NCI-H460 (cell line): Measurements from ENCODE around the gene KRTAP20-1. TPM values are rescaled to one million over a fixed set of nuclear protein-coding genes. Genes with fewer than 3 reads are reported as not detected.

Source experiments
- DNase-seq: peaks from one replicate; pipeline ENCODE4 v3.0.0-alpha.2; 2016; ENCODE audit warnings: low read depth; ENCODE audit errors: extremely low read depth
- small RNA-seq, 2 experiments: library from RNA; depleted of rRNA; stranded (forward); fragments of <200 nt; gene quantifications; one replicate each; pipeline ENCODE3, GENCODE V24; 2014
- total RNA-seq: library from RNA; depleted of rRNA; stranded (reverse); fragments of >200 nt; shearing (Covaris generic); gene quantifications from 2 replicates; pipeline ENCODE4 v1.2.3, GENCODE V29; 2014; rRNA removed

The KRTAP20-1 gene
- total RNA-seq, 1 experiment from 2014 or later = not detected

DNA sequence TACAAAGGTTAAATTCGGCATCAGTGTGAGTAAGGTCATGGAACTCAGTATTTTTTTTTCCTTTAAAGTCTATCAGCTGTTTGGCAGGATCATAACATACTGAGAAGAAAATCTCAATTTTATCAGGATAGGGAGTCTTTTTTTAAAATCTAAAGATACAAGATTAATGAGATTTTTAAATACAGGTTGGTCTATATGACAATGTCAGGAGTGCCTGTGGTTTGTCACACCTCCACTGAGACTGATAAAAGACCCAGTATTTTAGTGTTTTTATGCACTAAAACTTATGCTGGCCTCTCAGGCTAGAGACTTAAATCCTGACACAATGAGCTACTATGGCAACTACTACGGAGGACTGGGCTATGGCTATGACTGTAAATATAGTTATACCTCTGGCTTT lies 26.3 kb downstream of the KRTAP20-1 start, which contains the start of gene KRTAP20-3:
KRTAP20-3 (plus strand) TSS at position 301 of the 400 bp plus-strand sequence.
- no peak for DNase-seq

DNA sequence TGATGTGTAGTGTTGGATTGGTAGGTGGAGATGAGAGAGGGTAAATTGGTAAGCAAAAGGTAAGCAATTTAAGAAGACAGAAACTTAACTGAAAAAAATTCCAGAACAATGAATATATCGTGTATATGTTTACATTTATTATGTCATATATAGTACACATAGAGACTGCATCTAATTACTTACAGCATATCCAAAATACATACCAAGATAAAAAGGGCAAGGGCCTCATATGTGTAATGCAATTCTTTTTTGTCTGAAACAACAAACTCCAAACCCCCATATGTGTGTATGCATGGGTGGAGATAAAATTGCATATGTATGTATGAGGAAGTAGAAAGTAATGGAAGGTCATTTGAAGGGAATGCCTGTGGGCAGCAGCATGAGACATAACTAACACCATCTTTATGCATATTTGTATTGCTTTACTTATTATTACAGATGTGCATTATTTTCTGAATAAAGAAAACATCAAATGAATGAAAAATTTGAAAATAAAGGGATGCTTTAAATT lies 30.7 kb downstream of the KRTAP20-1 start:
- DNase-seq = no peak

DNA sequence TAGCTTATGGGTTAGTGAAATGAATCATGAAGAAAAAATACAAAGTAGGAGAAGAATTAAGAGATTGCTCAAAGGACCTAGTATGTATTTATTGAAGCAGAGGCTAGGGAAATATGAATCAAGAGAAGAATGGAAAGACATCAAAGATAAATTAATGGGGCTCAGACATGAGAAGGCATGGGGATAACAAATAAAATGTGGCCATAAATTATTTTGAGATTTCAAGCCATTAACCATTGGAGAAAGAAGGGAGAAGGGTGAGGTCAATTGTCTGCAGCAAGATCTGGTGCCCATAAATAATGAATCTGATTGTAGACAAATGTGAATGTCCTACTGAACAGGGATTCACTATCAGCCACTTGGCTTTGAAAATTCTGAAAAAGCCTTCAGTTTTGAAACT lies 36.7 kb downstream of the KRTAP20-1 start:
- DNase-seq = no peak

Small RNA genes within 50 kb of the gene (small RNA-seq; reads per million reads assigned to genes)
- gene KRTAP20-1 = 0 reads per million in 2 experiments
- 0 reads per million in 2 experiments for gene KRTAP20-3
- 0 reads per million in 2 experiments for gene KRTAP20-4
- 0 reads per million in 2 experiments for gene KRTAP22-1
- gene KRTAP22-2 = 0 reads per million in 2 experiments

Other genes starting within 250 kb of the KRTAP20-1 start
- gene KRTAP13-2, start 244.2 kb upstream of the KRTAP20-1 start, total RNA-seq = not detected in 2 replicates
- gene KRTAP13-1, start 220.4 kb upstream of the KRTAP20-1 start, total RNA-seq = not detected in 2 replicates
- not detected in 2 replicates for gene KRTAP13-3, start 190.5 kb upstream of the KRTAP20-1 start, total RNA-seq
- gene KRTAP13-4, start 186.2 kb upstream of the KRTAP20-1 start, total RNA-seq = not detected in 2 replicates
- not detected in 2 replicates for gene KRTAP15-1, start 176.2 kb upstream of the KRTAP20-1 start, total RNA-seq
- not detected in 2 replicates for gene KRTAP19-1, start 136.1 kb upstream of the KRTAP20-1 start, total RNA-seq
- gene KRTAP19-2, start 129.0 kb upstream of the KRTAP20-1 start, total RNA-seq = not detected in 2 replicates
- gene KRTAP19-3, start 124.4 kb upstream of the KRTAP20-1 start, total RNA-seq = not detected in 2 replicates
- gene KRTAP19-4, start 119.3 kb upstream of the KRTAP20-1 start, total RNA-seq = not detected in 2 replicates
- gene KRTAP19-5, start 114.3 kb upstream of the KRTAP20-1 start, total RNA-seq = not detected in 2 replicates
- not detected in 2 replicates for gene KRTAP19-6, start 74.6 kb upstream of the KRTAP20-1 start, total RNA-seq
- gene KRTAP19-7, start 55.1 kb upstream of the KRTAP20-1 start, total RNA-seq = not detected in 2 replicates
- gene KRTAP22-2, start 26.0 kb upstream of the KRTAP20-1 start, total RNA-seq = not detected in 2 replicates
- not detected in 2 replicates for gene KRTAP6-3, start 24.0 kb upstream of the KRTAP20-1 start, total RNA-seq
- not detected in 2 replicates for gene KRTAP6-2, start 17.5 kb upstream of the KRTAP20-1 start, total RNA-seq
- gene KRTAP22-1, start 15.3 kb upstream of the KRTAP20-1 start, total RNA-seq = not detected in 2 replicates
- not detected in 2 replicates for gene KRTAP6-1, start 2.5 kb upstream of the KRTAP20-1 start, total RNA-seq
- not detected in 2 replicates for gene KRTAP20-4, start 4.2 kb downstream of the KRTAP20-1 start, total RNA-seq
- not detected in 2 replicates for gene KRTAP20-2, start 18.8 kb downstream of the KRTAP20-1 start, total RNA-seq
- gene KRTAP20-3, start 26.4 kb downstream of the KRTAP20-1 start, total RNA-seq = not detected in 2 replicates
- gene KRTAP21-3, start 102.4 kb downstream of the KRTAP20-1 start, total RNA-seq = not detected in 2 replicates
- gene KRTAP21-2, start 130.8 kb downstream of the KRTAP20-1 start, total RNA-seq = not detected in 2 replicates
- not detected in 2 replicates for gene KRTAP21-1, start 139.0 kb downstream of the KRTAP20-1 start, total RNA-seq
- gene KRTAP8-1, start 196.8 kb downstream of the KRTAP20-1 start, total RNA-seq = not detected in 2 replicates
- not detected in 2 replicates for gene KRTAP7-1, start 213.3 kb downstream of the KRTAP20-1 start, total RNA-seq